Fibroblast of the aortic adventitia (primary cell): ENCODE measurements around the gene ABCA6. TPM values are rescaled to one million over a fixed set of nuclear protein-coding genes. Genes with fewer than 3 reads are reported as not detected.

Source experiments
- DNase-seq: peaks from one replicate; pipeline ENCODE4 v3.0.0-alpha.2; 2010; ENCODE audit warnings: low read depth
- H3K4me3 ChIP-seq: 2 replicates; pipeline ENCODE4 v1.5.1; 2011; ENCODE audit warnings: low read depth, mild to moderate bottlenecking, control low read depth, low read length, moderate library complexity
- total RNA-seq: library from RNA; depleted of rRNA; stranded (reverse); fragments of >200 nt; gene quantifications from 2 replicates; pipeline ENCODE4 v1.2.3, GENCODE V29; 2012; ENCODE audit warnings: low replicate concordance
- TF ChIP-seq, protein P1 (sequence below): IDR thresholded peaks from 2 replicates; pipeline ENCODE4 v1.5.1; 2011; ENCODE audit warnings: mild to moderate bottlenecking, low read length, control low read depth, inconsistent platforms; ENCODE audit not compliant: insufficient read depth

ABCA6 gene
- total RNA-seq, 1 donor = 192 TPM

- DNase-seq = no peak
- H3K4me3 ChIP-seq = no peak overlapping the region
- TF ChIP-seq, protein P1, sequence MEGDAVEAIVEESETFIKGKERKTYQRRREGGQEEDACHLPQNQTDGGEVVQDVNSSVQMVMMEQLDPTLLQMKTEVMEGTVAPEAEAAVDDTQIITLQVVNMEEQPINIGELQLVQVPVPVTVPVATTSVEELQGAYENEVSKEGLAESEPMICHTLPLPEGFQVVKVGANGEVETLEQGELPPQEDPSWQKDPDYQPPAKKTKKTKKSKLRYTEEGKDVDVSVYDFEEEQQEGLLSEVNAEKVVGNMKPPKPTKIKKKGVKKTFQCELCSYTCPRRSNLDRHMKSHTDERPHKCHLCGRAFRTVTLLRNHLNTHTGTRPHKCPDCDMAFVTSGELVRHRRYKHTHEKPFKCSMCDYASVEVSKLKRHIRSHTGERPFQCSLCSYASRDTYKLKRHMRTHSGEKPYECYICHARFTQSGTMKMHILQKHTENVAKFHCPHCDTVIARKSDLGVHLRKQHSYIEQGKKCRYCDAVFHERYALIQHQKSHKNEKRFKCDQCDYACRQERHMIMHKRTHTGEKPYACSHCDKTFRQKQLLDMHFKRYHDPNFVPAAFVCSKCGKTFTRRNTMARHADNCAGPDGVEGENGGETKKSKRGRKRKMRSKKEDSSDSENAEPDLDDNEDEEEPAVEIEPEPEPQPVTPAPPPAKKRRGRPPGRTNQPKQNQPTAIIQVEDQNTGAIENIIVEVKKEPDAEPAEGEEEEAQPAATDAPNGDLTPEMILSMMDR = no peak
These were observed 74.2 kb downstream of the ABCA6 start for GRCh38 chr17:69067274-69068047.

GRCh38 chr17:69066482-69066881 is 75.2 kb downstream of the ABCA6 start:
- H3K4me3 ChIP-seq = no peak overlapping the region
- TF ChIP-seq, protein P1 = no peak
- DNase-seq = no peak

GRCh38 chr17:69065113-69065512 is 76.6 kb downstream of the ABCA6 start:
- TF ChIP-seq, protein P1 = no peak
- no peak overlapping the region for H3K4me3 ChIP-seq
- DNase-seq = no peak

DNA sequence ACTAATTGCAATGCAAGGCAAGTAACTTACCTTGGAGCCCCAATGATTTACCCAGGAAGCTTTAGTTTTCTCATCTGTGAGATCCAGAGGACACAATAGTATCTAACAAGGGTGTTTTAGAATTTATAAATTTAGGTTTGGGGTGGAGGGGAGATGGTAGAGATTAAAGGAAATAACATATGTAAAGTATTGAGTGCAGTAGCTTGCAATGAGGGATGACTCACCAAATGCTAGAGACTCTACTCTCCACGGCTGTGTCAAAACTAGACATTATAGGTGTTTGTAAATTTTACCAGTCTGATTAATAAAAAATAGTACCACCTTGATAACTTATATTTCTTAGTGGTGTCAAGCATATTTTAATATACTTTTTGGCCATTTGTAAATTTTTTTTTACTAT is 77.2 kb downstream of the ABCA6 start:
- H3K4me3 ChIP-seq = no peak overlapping the region
- TF ChIP-seq, protein P1 = no peak
- DNase-seq = no peak

- TF ChIP-seq, protein P1 = no peak
- no peak for DNase-seq
- H3K4me3 ChIP-seq = no peak overlapping the region
These were observed 77.7 kb downstream of the ABCA6 start for GRCh38 chr17:69064001-69064400.

DNA sequence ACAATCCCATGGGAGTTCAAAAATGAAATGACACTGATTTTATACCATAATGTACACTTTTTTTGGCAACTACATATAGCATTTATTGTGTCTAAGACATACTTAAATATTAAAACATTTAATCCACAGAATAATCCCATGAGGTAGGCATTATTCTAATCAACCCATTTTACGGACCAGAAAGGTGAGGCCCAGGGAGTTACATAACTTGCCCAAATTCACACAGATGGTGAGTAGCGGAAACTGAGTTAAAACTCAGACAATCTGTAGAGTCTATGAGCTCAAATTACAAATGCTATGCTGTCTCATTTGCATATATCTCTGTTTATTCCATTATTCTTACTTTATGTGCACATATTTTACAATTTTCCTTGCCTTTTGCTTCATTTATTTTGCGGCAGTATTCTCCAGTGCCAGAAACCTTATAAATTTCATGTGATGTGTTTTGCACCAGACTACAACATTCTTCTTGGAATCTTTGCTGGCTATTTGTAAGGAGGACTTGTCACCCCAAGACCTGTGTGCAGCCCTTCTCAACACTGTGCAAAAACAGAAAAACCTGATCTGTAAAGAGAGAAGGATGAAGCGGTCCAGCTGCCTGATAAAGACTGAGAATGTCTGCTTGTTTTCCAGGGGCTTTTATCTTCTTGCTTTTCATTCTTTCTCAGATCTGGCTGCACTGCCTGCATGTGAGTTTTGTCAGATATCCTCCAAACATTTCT is 78.7 kb downstream of the ABCA6 start:
- peak; percentile 35 for DNase-seq
- no peak overlapping the region for H3K4me3 ChIP-seq
- TF ChIP-seq, protein P1 = no peak
